Erythroblast (primary cell): ENCODE data around the gene KLHL28.

ENCODE experiments used
- GATA1 ChIP-seq: IDR thresholded peaks from 2 replicates; pipeline ENCODE4 v1.6.1; 2011; ENCODE audit warnings: low read depth, mild to moderate bottlenecking, control low read depth, low read length, moderate library complexity
- POLR2A ChIP-seq: IDR thresholded peaks from 2 replicates; pipeline ENCODE4 v1.6.1; 2011; ENCODE audit warnings: mild to moderate bottlenecking, low read length

DNA sequence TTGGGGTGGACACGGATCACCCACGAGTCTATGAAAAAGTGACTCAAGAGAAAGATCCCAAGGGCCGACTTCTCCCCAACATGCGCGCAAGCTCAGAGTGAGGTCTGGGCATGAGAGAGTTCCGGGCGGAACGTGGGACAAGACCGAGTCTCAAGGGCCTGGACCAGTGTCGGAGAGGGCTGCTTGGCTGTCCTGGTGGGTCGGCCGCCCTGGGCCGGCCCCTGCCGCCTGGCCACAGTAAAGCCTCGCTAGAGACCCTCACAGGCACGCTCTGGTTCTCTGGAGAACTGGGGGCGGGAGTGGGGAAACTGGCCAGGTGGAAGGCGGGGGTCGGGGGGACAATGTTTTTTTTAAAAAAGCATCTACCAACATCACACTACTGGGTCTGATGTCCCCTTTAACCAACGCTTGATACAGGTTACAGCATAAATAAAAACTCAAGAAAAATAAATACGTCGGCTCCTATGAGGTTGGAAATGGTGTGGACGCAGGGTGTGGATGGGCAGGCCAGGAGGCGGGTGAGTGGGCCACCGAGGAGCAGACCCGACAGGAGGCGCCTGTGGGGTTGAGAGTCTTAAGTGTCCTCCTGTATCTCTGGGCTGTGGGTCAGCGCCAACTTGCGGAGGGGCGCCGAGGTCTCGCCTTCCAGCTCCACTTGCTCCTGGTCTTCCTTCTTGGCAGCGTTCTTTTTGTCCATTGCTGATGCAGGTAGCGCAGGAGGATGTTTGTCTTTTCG, 74.7 kb downstream of the KLHL28 start:
- TF ChIP-seq POLR2A = no peak
- no peak for TF ChIP-seq GATA1
